Measurements from ENCODE around the gene SHANK1. TPM values are rescaled to one million over a fixed set of nuclear protein-coding genes. Genes with fewer than 3 reads are reported as not detected.
"Not testable (repeated sequence)": the region's sequence is repeated elsewhere in the genome, so short reads cannot be mapped to it uniquely, and the experiment has no call there.

SHANK1 gene
- total RNA-seq, 1 donor from 2014 or later: 0.23 TPM

- no peak for ATAC-seq
Observed at GRCh38 chr19:50644315-50644915, 75.2 kb downstream of the SHANK1 start.

GRCh38 chr19:50640368-50640767 is 79.2 kb downstream of the SHANK1 start:
- DNase-seq (ENCODE audit: low spot score): no peak
- ATAC-seq: no peak

More at GRCh38 chr19:50644315-50644915, 75.2 kb downstream of the SHANK1 start:
- DNase-seq (ENCODE audit: low spot score): no peak

GRCh38 chr19:50639121-50640112 is 80.2 kb downstream of the SHANK1 start, which contains the start of gene SYT3:
SYT3 (minus strand) TSS chr19:50639881; CDS start chr19:50637411, 2,470 bp downstream.
- DNase-seq (ENCODE audit: low spot score): no peak
- ATAC-seq: peak; percentile 54

GRCh38 chr19:50638600-50638999 is 81.0 kb downstream of the SHANK1 start:
- ATAC-seq: no peak
- no peak for DNase-seq (ENCODE audit: low spot score)

GRCh38 chr19:50636317-50637085 is 83.1 kb downstream of the SHANK1 start:
- DNase-seq (ENCODE audit: low spot score) (no peak), ATAC-seq (no peak)

GRCh38 chr19:50633973-50634372 is 85.6 kb downstream of the SHANK1 start:
- ATAC-seq: no peak

GRCh38 chr19:50633359-50633758 is 86.2 kb downstream of the SHANK1 start:
- no peak for DNase-seq (ENCODE audit: low spot score)
- ATAC-seq: no peak

More at GRCh38 chr19:50633973-50634372, 85.6 kb downstream of the SHANK1 start:
- no peak for DNase-seq (ENCODE audit: low spot score)

- DNase-seq (ENCODE audit: low spot score): no peak
- no peak for ATAC-seq
Observed at GRCh38 chr19:50632151-50632835, 87.3 kb downstream of the SHANK1 start.

- no peak for ATAC-seq
Observed at GRCh38 chr19:50629801-50630200, 89.8 kb downstream of the SHANK1 start.

GRCh38 chr19:50629194-50629593 is 90.4 kb downstream of the SHANK1 start:
- no peak for ATAC-seq
- no peak for DNase-seq (ENCODE audit: low spot score)

More at GRCh38 chr19:50629801-50630200, 89.8 kb downstream of the SHANK1 start:
- DNase-seq (ENCODE audit: low spot score): no peak

- DNase-seq (ENCODE audit: low spot score) (no peak), ATAC-seq (no peak)
Observed at GRCh38 chr19:50628551-50628950, 91.1 kb downstream of the SHANK1 start.

- ATAC-seq: no peak
- no peak for DNase-seq (ENCODE audit: low spot score)
Observed at GRCh38 chr19:50628146-50628545, 91.5 kb downstream of the SHANK1 start.

GRCh38 chr19:50626795-50627194 is 92.8 kb downstream of the SHANK1 start:
- no peak for ATAC-seq

GRCh38 chr19:50626011-50626410 is 93.6 kb downstream of the SHANK1 start:
- no peak for DNase-seq (ENCODE audit: low spot score)
- ATAC-seq: no peak

More at GRCh38 chr19:50626795-50627194, 92.8 kb downstream of the SHANK1 start:
- DNase-seq (ENCODE audit: low spot score): no peak

GRCh38 chr19:50624949-50625600 is 94.5 kb downstream of the SHANK1 start:
- no peak for DNase-seq (ENCODE audit: low spot score)

GRCh38 chr19:50620394-50620906 is 99.2 kb downstream of the SHANK1 start:
- not testable (repeated sequence) for DNase-seq (ENCODE audit: low spot score); ATAC-seq

More at GRCh38 chr19:50624949-50625600, 94.5 kb downstream of the SHANK1 start:
- no peak for ATAC-seq

GRCh38 chr19:50619184-50619583 is 100.4 kb downstream of the SHANK1 start:
- ATAC-seq; DNase-seq (ENCODE audit: low spot score): not testable (repeated sequence)

GRCh38 chr19:50618379-50618778 is 101.2 kb downstream of the SHANK1 start:
- not testable (repeated sequence) for DNase-seq (ENCODE audit: low spot score); ATAC-seq

All from left lobe of liver (tissue), 2 donors.